ENCODE data around the gene LIPT2.

DNA sequence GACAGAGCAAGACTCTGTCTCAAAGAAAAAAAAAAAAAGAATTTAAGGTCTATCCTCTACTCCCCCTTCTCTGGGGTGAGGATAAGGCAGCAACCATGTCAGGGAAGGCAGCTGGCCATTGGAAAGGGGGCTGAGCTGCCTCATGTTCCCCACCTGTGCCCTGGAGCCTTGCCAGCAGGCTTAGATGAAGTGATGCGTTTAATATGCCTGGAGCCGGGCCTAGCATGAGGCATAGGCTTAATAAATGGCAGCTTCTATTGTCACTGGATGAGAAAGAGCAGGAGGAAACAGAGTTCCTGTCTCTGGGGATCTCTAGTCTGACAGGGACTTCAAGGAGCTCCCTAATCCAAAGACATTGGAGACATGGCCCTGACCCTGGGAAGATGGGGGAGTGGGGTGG is 23.0 kb downstream of the LIPT2 start:
- TF ChIP-seq, protein P1, sequence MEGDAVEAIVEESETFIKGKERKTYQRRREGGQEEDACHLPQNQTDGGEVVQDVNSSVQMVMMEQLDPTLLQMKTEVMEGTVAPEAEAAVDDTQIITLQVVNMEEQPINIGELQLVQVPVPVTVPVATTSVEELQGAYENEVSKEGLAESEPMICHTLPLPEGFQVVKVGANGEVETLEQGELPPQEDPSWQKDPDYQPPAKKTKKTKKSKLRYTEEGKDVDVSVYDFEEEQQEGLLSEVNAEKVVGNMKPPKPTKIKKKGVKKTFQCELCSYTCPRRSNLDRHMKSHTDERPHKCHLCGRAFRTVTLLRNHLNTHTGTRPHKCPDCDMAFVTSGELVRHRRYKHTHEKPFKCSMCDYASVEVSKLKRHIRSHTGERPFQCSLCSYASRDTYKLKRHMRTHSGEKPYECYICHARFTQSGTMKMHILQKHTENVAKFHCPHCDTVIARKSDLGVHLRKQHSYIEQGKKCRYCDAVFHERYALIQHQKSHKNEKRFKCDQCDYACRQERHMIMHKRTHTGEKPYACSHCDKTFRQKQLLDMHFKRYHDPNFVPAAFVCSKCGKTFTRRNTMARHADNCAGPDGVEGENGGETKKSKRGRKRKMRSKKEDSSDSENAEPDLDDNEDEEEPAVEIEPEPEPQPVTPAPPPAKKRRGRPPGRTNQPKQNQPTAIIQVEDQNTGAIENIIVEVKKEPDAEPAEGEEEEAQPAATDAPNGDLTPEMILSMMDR (IDR thresholded peaks at IDR 0.05), result no peak
- no peak for TF ChIP-seq POLR2A (IDR thresholded peaks at IDR 0.05)
